H54 (cell line): Measurements from ENCODE around the gene CINP.
"Not testable (repeated sequence)": the region's sequence is repeated elsewhere in the genome, so short reads cannot be mapped to it uniquely, and the experiment has no call there.

ENCODE experiments used
- DNase-seq: peaks from one replicate; pipeline ENCODE4 v3.0.0; 2011; ENCODE audit warnings: low spot score, mixed read lengths; ENCODE audit not compliant: insufficient read length
- FAIRE-seq: peaks from 3 replicates; lab custom pipeline; 2011; peaks lifted over from hg19 to GRCh38; lab: Jason Lieb, UNC
- POLR2A ChIP-seq: IDR thresholded peaks from 2 replicates; pipeline ENCODE4 v1.6.1; 2011; ENCODE audit warnings: low read depth, mild to moderate bottlenecking, low read length

The CINP gene

GRCh38 chr14:102371361-102371760, 8.7 kb upstream of the CINP start:
- DNase-seq: no peak
- FAIRE-seq: no peak
- TF ChIP-seq POLR2A: no peak

GRCh38 chr14:102370305-102370809, 7.7 kb upstream of the CINP start:
- TF ChIP-seq POLR2A: no peak
- FAIRE-seq (no peak), DNase-seq (no peak)

GRCh38 chr14:102363182-102363943, 673 bp upstream of the CINP start:
- DNase-seq (peak; percentile 45), FAIRE-seq (peak; percentile 66)
- no peak for TF ChIP-seq POLR2A

GRCh38 chr14:102362084-102362483, 606 bp downstream of the CINP start:
- TF ChIP-seq POLR2A: no peak
- FAIRE-seq (peak; percentile 91), DNase-seq (peak; percentile 58)

- FAIRE-seq (no peak), DNase-seq (no peak)
- TF ChIP-seq POLR2A: no peak
Measured at GRCh38 chr14:102360388-102360787, 2.3 kb downstream of the CINP start.

GRCh38 chr14:102359341-102359740, 3.3 kb downstream of the CINP start:
- DNase-seq: no peak
- TF ChIP-seq POLR2A: no peak
- no peak for FAIRE-seq

- FAIRE-seq: no peak
Measured at GRCh38 chr14:102356280-102356679, 6.4 kb downstream of the CINP start.

GRCh38 chr14:102353126-102353619, 9.5 kb downstream of the CINP start:
- FAIRE-seq (no peak), DNase-seq (no peak)
- no peak for TF ChIP-seq POLR2A

More at GRCh38 chr14:102356280-102356679, 6.4 kb downstream of the CINP start:
- DNase-seq: no peak
- TF ChIP-seq POLR2A: no peak

GRCh38 chr14:102352213-102352612, 10.5 kb downstream of the CINP start:
- DNase-seq (no peak), FAIRE-seq (no peak)
- no peak for TF ChIP-seq POLR2A

GRCh38 chr14:102351593-102351992, 11.1 kb downstream of the CINP start:
- not testable (repeated sequence) for FAIRE-seq, DNase-seq

- no peak for TF ChIP-seq POLR2A
- DNase-seq (no peak), FAIRE-seq (no peak)
Measured at GRCh38 chr14:102351023-102351422, 11.7 kb downstream of the CINP start.

GRCh38 chr14:102348376-102348775, 14.3 kb downstream of the CINP start:
- no peak for DNase-seq
- FAIRE-seq: no peak
- TF ChIP-seq POLR2A: no peak

GRCh38 chr14:102346645-102347044, 16.0 kb downstream of the CINP start:
- DNase-seq: no peak
- no peak for FAIRE-seq
- no peak for TF ChIP-seq POLR2A

- FAIRE-seq (no peak), DNase-seq (no peak)
- TF ChIP-seq POLR2A: no peak
Measured at GRCh38 chr14:102345232-102345631, 17.5 kb downstream of the CINP start.

- no peak for FAIRE-seq
Measured at GRCh38 chr14:102344485-102344884, 18.2 kb downstream of the CINP start.

GRCh38 chr14:102344084-102344483, 18.6 kb downstream of the CINP start:
- no peak for DNase-seq
- TF ChIP-seq POLR2A: no peak
- FAIRE-seq: no peak

More at GRCh38 chr14:102344485-102344884, 18.2 kb downstream of the CINP start:
- no peak for DNase-seq
- TF ChIP-seq POLR2A: no peak
